ENCODE data around the gene SORBS2.

The SORBS2 gene

GRCh38 chr4:185819144-185819543 lies 7.2 kb upstream of the SORBS2 start:
- DNase-seq (ENCODE audit: low read depth), result no peak
- H3K4me3 ChIP-seq (ENCODE audit: low read depth, low read length), result no peak overlapping the region
- no peak for TF ChIP-seq CTCF (IDR thresholded peaks at IDR 0.05; ENCODE audit: insufficient read depth, low read depth, low read length, missing control alignments)

GRCh38 chr4:185817403-185817818 lies 5.4 kb upstream of the SORBS2 start:
- H3K4me3 ChIP-seq (ENCODE audit: low read depth, low read length), result no peak overlapping the region
- TF ChIP-seq CTCF (IDR thresholded peaks at IDR 0.05; ENCODE audit: insufficient read depth, low read depth, low read length, missing control alignments), result no peak
- no peak for DNase-seq (ENCODE audit: low read depth)

GRCh38 chr4:185813133-185813532 lies 1.1 kb upstream of the SORBS2 start:
- no peak for DNase-seq (ENCODE audit: low read depth)
- TF ChIP-seq CTCF (IDR thresholded peaks at IDR 0.05; ENCODE audit: insufficient read depth, low read depth, low read length, missing control alignments), result no peak
- H3K4me3 ChIP-seq (ENCODE audit: low read depth, low read length), result no peak overlapping the region

- DNase-seq (ENCODE audit: low read depth), result no peak
- no peak for TF ChIP-seq CTCF (IDR thresholded peaks at IDR 0.05; ENCODE audit: insufficient read depth, low read depth, low read length, missing control alignments)
Measured at GRCh38 chr4:185810746-185811508, 1.1 kb downstream of the SORBS2 start.

GRCh38 chr4:185809533-185810071 lies 2.4 kb downstream of the SORBS2 start:
- no peak for TF ChIP-seq CTCF (IDR thresholded peaks at IDR 0.05; ENCODE audit: insufficient read depth, low read depth, low read length, missing control alignments)
- H3K4me3 ChIP-seq (ENCODE audit: low read depth, low read length), result no peak overlapping the region
- no peak for DNase-seq (ENCODE audit: low read depth)

More at GRCh38 chr4:185810746-185811508, 1.1 kb downstream of the SORBS2 start:
- peak overlapping the region; percentile 53 for H3K4me3 ChIP-seq (ENCODE audit: low read depth, low read length)

- TF ChIP-seq CTCF (IDR thresholded peaks at IDR 0.05; ENCODE audit: insufficient read depth, low read depth, low read length, missing control alignments), result no peak
- no peak overlapping the region for H3K4me3 ChIP-seq (ENCODE audit: low read depth, low read length)
- no peak for DNase-seq (ENCODE audit: low read depth)
Measured at GRCh38 chr4:185809121-185809520, 2.9 kb downstream of the SORBS2 start.
